Putamen (tissue), 1 donor: ENCODE measurements around the gene ISY1.

Experiments
- DNase-seq: peaks from one replicate; pipeline ENCODE4 v3.0.0-alpha.2; 2016; ENCODE audit warnings: low spot score

Gene ISY1

DNA sequence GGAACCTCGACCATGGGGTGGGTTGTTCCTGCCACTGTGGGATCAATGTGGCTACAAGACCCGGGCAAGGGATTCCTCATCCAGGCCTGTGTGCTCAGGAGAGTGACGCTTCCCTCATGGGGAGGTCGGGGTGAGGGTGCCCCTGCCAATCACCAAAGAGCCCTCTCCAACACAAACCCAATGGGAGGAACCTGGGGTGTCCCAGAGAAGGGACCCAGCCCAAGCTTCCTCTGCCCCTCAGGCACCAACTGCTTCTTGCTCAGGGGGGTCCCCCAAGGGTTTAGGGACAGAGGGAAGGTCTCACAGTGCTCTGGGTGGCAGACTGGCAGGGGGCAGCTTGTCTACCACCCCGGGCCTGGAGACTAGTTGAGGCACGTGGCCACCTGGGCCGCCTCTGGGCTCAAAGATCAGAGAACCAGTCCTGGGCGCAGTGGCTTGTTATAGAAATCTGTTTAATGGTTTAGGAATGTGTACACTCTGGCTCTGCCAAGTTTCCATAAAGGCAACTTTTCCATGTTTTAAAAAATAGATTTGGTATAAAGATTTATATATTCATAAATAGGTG is 73.6 kb downstream of the ISY1 start:
- no peak for DNase-seq

- DNase-seq = no peak
Observed at GRCh38 chr3:129085818-129086217, 75.0 kb downstream of the ISY1 start.

- DNase-seq = no peak
Observed at GRCh38 chr3:129085165-129085715, 75.6 kb downstream of the ISY1 start.

DNA sequence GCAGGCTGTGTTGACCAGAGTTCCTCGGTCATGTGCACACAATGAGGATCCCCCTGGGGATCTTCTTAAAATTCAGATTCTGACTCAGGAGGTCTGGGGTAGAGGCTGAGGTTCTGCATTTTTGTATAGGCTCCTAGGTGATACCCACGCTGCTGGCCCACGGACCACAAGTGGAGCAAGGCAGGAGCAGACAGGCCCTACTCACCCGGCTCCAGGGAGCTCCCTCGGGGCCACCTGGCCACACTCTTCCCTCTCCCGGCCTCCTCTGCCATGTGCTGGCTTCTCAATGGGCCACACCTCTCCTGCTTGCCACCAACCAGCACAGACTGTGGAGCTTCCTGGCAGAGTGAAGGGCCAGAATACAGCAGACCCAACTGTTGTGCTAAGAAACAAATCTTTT is 76.4 kb downstream of the ISY1 start:
- DNase-seq = no peak

DNA sequence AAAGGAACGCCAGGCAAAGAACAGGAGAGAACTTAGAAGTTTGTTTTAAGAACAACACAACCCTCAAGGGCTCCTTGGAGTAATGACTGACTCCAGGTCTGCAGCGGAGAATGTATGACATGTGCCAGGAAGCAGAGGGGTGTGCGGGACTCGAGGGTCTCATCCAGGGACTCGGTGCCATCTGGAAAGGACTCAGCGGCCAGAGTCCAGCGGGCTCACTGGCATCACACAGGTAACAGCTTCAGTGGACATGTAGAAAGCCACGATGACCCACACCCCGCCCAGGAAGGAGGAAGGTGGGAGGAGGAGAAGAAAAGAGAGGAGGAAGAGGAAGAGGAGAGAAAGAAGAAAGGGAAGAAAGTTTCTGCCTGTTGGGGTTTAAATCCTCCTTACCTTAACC is 78.8 kb downstream of the ISY1 start:
- DNase-seq = no peak

- no peak for DNase-seq
Observed at GRCh38 chr3:129081503-129081902, 79.4 kb downstream of the ISY1 start.

DNA sequence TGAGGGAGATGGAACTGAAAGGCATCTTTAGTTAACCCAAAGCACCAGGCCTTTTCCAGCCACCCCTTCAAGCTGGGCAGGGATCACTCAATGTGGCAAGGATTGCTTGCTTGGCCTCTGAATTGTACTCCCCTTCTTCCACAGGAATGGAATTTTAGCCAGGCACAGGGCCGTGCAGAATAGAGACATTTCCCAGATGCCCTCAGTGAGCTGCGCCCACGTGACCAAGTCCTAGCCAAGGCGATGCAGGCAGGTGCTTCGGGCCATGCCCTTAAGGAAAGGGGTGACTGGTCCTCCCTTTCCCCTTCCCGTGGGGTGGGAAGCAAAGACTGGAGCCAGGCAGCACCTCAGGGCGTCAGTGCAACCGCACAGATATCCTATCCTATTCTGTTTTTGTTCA is 82.4 kb downstream of the ISY1 start:
- DNase-seq = no peak
